GM21381 (cell line): ENCODE results near the gene ATP6AP2.
A peak's percentile ranks its signal among the peaks of the same experiment; 100 is the strongest.

Experiments used
- ATAC-seq: cut with Tn5 transposase; IDR thresholded peaks from one replicate; pipeline ENCODE4 v1.9.1; 2021; ENCODE audit warnings: mild to moderate bottlenecking, moderate library complexity; ENCODE audit not compliant: unreplicated experiment

ATP6AP2 gene

DNA sequence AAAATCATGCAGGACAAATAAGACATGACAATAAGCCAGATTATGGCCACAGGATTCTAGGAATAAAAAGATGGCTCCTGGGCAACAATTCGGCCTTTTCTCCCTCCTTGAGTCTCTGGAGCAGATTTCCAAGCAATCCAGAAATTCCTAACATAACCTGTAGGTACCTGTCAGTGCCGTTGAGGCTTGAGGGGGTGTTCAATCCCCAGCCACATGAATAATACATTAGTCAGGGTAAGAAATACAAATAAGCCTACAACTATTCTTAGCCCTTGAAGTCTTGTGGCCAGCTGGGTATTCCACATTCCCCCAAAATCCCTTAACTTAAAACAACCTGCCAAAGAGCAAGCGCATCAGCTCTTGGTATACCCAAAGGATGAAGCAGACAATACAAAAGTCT lies 56.9 kb downstream of the ATP6AP2 start:
- no peak for ATAC-seq

DNA sequence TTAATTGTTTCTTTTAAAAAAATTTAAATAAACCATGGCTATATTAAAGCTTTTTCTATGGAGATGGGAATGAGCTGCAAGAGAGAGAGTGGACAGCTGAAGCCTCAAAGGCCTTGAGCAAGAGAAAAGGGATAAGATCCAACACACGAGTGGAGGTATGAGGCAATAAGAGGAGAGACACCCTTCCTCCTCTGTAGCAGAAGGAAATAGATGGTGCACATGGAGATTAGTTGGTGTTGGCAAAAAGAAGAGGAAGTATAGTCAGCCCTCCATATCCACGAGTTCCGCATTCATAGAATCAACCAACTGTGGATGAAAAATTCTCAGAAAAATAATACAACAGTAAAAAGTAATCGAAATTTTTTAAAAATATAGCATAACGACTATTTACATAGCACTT lies 63.4 kb downstream of the ATP6AP2 start:
- ATAC-seq = no peak

DNA sequence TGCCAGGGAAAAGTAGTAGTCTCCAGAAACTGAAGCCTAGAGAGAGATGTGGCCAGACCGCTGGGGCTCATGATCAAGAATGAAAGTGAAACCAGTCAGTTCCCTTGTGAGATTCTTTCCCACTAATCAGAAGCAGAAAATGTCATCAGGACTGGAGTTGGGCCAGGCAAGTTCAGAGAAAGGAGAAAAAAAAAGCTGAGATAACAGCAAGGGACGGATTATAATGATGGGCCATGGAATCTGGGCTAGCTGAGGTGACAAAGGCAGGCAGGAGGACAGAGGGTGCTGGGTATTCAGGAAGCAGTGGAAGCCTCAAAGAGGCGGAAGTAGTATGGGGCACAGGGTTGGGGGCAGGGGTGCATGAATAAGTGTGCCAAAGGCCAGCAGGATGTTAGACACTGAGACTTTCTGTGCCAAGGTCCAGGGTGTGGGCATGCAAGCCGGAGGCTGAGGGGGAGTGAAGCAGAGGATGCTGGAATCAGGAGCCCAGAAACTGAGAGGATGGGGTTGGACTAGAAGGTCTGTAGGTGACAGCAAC lies 64.1 kb downstream of the ATP6AP2 start:
- no peak for ATAC-seq

DNA sequence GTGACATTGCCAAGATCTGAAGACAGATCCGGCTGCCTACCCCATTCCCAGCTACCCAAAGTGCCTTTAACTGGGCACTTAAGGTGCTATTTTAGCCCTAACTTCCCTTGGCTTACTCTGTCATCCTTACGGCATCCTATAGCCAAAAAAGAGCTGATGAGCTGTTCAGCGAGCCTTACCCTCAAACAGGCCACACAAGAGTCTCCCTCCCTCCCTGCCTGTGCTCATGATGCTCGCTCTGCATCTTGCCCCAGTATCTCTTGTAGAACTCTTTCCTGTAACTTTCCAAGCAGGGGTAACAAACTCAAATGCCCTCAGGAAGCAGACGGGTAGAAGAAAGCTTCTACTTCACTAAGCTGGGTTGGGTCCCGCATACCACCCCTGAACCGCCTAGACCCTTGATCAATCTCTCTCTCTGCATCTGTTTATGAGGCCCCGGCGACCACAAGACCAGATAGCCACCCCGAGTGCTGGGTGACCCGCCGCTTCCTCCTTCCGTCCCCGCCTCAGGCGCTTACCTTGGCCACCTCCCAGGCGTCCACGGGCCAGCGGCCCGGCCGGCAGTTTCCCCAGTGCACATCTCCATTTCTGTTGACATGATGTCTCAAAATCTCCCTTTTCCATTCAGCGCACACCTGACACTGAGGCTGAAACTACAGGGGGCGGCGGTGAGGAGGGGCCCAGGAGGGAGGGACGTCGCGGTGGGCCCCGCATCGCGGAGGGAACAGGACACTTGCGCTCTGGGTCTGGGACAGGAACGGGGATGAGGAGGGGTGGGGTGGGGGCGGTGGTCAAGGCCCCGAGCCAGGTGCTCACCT lies 65.9 kb downstream of the ATP6AP2 start:
- peak; percentile 23 for ATAC-seq

DNA sequence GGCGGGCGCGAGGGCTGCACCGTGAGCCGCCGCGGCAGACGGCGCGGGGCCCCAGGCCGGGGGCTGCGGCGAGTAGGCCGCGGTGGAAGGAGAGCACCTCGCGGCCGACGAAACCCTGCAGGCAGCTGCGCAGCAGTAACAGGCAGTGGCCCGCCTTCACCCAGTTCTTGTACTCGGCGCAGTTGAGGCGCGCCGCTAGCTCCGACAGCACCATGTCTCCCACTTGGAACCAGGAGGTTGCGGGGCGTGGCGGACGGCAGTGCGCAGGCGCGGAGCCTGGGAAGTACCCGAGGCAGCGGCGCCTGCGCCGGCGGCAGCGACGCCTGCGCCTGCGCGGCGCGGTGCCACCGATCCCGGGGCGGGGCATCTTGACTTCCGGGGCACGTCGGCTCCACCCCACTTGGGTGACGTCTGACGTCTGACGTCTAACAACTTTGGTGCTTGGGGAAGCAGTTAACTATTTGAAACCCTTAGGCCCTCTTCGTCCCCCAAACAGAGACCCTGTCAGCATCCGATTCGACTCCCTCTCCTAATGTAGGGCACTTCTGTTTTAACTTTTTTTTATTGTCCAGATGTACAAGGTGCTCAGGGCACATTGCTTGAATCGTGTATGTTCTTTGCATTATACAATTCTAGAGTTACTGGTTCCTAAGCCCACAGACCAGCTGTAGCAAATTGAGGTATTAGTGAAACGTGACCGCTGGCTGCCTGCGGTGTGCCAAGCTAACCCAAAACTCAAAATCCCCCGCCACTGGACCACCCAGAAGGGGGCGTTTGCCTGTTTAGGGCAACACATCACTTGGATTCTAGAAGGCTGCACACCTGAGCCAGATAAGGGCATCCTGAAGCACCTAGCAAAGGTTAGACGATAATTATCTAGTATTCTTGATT lies 66.8 kb downstream of the ATP6AP2 start, which contains the start of gene CXorf38:
CXorf38 (minus strand) TSS at position 255 of the 891 bp plus-strand sequence; CDS start at position 214, 41 bp downstream.
- peak; percentile 59 for ATAC-seq

DNA sequence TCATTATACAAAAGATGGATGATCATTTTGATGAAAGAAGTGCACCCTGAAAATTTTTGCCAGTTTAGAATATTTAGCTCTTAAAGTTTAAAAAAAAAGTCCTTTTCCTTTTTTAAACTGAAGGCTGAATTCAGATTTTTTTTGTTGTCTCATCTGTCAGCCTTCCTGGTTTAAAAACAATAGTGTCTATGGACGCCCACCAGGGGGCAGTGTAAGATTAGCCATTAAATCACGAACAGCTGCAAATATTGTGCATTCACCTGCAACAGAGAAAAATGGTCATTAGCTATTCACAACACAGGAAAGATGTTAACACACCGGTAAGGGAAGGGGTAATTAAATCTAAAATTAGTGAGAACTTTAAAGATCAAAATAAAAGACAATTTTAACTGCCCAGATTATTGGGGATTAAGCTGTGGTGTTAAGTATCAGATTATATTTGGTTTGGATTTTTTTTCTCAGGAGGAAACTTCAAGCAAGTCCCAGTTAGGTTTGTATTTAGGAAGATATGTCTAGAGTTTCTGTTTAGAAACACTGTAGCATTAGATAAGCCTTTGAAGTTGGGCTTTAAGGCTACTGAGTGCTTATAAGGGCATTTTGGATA lies 71.0 kb downstream of the ATP6AP2 start:
- no peak for ATAC-seq

DNA sequence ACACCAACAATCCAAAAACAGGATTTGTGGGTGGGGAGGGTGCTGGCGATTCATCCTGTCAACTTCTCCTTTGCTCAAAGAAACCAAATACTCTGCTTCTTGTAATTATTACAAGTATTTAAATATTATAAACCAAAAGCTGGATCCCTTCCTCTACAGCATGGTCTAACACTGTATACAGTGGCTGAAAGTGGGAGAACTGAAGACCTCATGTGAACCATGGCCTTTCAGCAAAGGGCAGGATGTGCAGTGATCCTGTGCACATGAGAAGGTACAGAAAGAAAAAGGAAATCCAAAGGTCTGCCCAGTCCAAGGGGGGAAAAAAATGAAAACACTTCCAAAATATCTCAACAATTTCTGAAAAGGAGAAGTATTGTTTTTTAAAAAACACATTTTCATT lies 71.9 kb downstream of the ATP6AP2 start:
- no peak for ATAC-seq

DNA sequence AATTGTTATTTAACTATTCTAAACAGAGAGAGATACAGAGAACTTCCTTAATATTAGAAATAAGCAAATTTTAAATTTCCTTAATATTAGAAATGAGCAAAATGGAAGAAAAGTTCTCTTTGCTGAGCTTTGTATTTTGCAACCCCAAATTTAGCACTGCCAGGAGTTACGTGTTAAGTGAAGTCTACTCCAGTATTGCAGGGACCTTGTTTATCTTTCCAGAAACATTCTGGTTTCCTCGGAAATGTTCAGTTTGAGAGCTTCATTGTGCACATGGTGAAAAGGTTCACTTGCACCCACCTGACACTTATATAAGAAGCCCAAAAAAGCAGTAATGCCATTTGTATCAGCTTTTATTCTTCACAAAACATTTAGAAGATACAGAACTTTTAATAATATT lies 72.8 kb downstream of the ATP6AP2 start:
- no peak for ATAC-seq
